OCI-LY7 (cell line): Measurements from ENCODE around the gene MNAT1. TPM values are rescaled to one million over a fixed set of nuclear protein-coding genes. Genes with fewer than 3 reads are reported as not detected.

ENCODE experiments used
- BruUV-seq: library from RNA; stranded (reverse); fragments of 400-500 nt; replicated peaks from 2 replicates; lab custom pipeline; 2021; lab: Mats Ljungman, UMichigan
- CTCF ChIA-PET: fragments of 300-600 bp; sonication (Branson Sonifier 250); formaldehyde crosslinking; loops from one replicate; lab custom pipeline; 2022; ENCODE audit warnings: antibody characterized with exemption; ENCODE audit not compliant: unreplicated experiment; lab: Charles Lee
- POLR2A ChIA-PET: fragments of 300-600 bp; sonication (Branson Sonifier 250); formaldehyde crosslinking; loops from one replicate; lab custom pipeline; 2022; ENCODE audit warnings: antibody characterized with exemption; lab: Charles Lee
- DNase-seq: peaks from one replicate; pipeline ENCODE4 v3.0.0-alpha.2; 2015; ENCODE audit warnings: low spot score
- H2AFZ ChIP-seq: fragments of 200-600 bp; sonication (generic), shearing (Covaris generic); 2 replicates; pipeline ENCODE4 v1.6.1; 2014; ENCODE audit warnings: mild to moderate bottlenecking, antibody characterized with exemption, low read length, moderate library complexity
- H3K27ac ChIP-seq: fragments of 200-600 bp; sonication (generic); 2 replicates; pipeline ENCODE4 v1.5.1; 2014; ENCODE audit warnings: mixed run types, low read depth, mild to moderate bottlenecking, moderate library complexity, low read length, inconsistent platforms; ENCODE audit not compliant: poor library complexity, severe bottlenecking
- H3K36me3 ChIP-seq: fragments of 200-600 bp; sonication (generic); 2 replicates; pipeline ENCODE4 v1.6.1; 2014; ENCODE audit warnings: mild to moderate bottlenecking, antibody characterized with exemption, low read length, moderate library complexity, mixed read lengths; ENCODE audit not compliant: insufficient read depth
- H3K4me1 ChIP-seq: fragments of 200-600 bp; sonication (generic); 2 replicates; pipeline ENCODE4 v1.5.1; 2014; ENCODE audit warnings: mild to moderate bottlenecking, low read length; ENCODE audit not compliant: insufficient read depth, poor library complexity, severe bottlenecking
- H3K4me2 ChIP-seq: fragments of 200-600 bp; sonication (generic); 2 replicates; pipeline ENCODE4 v1.6.1; 2014; ENCODE audit warnings: mild to moderate bottlenecking, low read length
- H3K4me3 ChIP-seq: fragments of 200-600 bp; sonication (generic); 2 replicates; pipeline ENCODE4 v1.5.1; 2014; ENCODE audit warnings: mild to moderate bottlenecking, low read depth, low read length; ENCODE audit not compliant: poor library complexity, severe bottlenecking
- H3K79me2 ChIP-seq: fragments of 200-600 bp; sonication (generic); 2 replicates; pipeline ENCODE4 v1.6.1; 2016; ENCODE audit warnings: low read depth, mild to moderate bottlenecking, low read length, moderate library complexity, mixed read lengths; ENCODE audit not compliant: insufficient read depth
- H3K9me2 ChIP-seq: fragments of 200-600 bp; sonication (generic); 2 replicates; pipeline ENCODE4 v1.6.1; 2016; ENCODE audit warnings: mild to moderate bottlenecking, low read length, mixed read lengths; ENCODE audit not compliant: insufficient read depth
- H3K9me3 ChIP-seq: fragments of 200-600 bp; sonication (generic); 2 replicates; pipeline ENCODE4 v1.6.1; 2014; ENCODE audit warnings: mild to moderate bottlenecking, mixed run types, low read length, mixed read lengths
- H4K20me1 ChIP-seq: fragments of 200-600 bp; sonication (generic); 2 replicates; pipeline ENCODE4 v1.6.1; 2014; ENCODE audit warnings: mild to moderate bottlenecking, antibody characterized with exemption, low read length, moderate library complexity, mixed read lengths; ENCODE audit not compliant: insufficient read depth
- EZH2phosphoT487 ChIP-seq: fragments of 200-600 bp; sonication (generic); IDR thresholded peaks from 2 replicates; pipeline ENCODE4 v1.6.1; 2018; ENCODE audit warnings: low read depth, borderline replicate concordance, mild to moderate bottlenecking, mixed run types, antibody characterized with exemption, low read length, moderate library complexity, mixed read lengths
- intact Hi-C: fragments of 100-400 bp; cut with micrococcal nuclease; formaldehyde crosslinking; loops from one replicate; pipeline ENCODE4 v1.10.0; 2022; ENCODE audit not compliant: unreplicated experiment
- total RNA-seq, 2 experiments: library from RNA; depleted of rRNA in 1 of 2; stranded (reverse); fragments of >200 nt in 1 of 2; shearing (Covaris generic) in 1 of 2; gene quantifications; 2 replicates each; pipeline ENCODE4 v1.2.3, GENCODE V29; 2014 to 2022
- TF ChIP-seq, protein P1 (sequence below): fragments of 200-600 bp; sonication (generic); conservative IDR thresholded peaks from 2 replicates; pipeline ENCODE4 v1.5.1; 2014; ENCODE audit warnings: mild to moderate bottlenecking, antibody characterized with exemption, low read length, moderate library complexity, mixed read lengths

MNAT1 gene
- total RNA-seq, 2 experiments from 2014 or later = 58.5 to 60.9 TPM

DNA sequence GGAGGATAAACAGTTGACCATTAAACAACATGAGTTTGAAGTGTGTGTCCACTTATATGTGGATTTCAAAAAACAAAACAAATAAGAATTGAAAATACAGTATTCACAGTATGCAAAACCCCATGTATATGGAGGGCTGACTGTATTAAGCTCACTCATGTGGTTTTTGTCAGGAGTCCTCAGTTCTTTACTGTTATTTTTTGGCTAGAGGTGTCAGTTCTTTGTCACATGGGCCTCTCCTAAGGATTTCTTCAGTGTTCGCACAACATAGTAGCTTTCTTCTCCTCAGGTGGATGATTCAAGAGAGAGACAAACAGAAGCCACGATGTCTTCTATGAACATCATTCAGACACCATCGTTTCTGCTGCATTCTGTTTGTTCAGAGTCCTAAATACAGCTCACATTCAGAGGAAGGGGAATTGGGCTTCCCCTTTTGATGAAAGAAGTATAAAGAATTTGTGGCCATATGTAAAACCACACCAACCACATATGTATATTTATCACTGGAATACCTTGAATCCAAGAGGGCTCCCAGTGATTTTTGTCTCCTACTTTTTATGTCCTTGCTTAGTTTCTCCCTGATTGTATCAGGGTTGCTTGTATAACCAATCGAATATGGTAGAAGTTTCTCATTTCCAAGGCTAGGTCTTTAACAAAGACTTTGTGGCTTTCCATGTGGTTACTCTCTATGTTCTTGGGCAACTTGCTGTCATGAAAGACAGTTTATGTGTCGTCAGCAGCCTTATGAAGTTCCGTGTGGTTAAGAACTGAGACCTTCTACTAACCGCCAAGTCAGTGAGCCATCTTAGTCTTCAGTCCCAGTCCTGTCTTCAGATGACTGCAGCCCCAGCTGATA is 18.9 kb downstream of the MNAT1 start:
- TF ChIP-seq, protein P1, sequence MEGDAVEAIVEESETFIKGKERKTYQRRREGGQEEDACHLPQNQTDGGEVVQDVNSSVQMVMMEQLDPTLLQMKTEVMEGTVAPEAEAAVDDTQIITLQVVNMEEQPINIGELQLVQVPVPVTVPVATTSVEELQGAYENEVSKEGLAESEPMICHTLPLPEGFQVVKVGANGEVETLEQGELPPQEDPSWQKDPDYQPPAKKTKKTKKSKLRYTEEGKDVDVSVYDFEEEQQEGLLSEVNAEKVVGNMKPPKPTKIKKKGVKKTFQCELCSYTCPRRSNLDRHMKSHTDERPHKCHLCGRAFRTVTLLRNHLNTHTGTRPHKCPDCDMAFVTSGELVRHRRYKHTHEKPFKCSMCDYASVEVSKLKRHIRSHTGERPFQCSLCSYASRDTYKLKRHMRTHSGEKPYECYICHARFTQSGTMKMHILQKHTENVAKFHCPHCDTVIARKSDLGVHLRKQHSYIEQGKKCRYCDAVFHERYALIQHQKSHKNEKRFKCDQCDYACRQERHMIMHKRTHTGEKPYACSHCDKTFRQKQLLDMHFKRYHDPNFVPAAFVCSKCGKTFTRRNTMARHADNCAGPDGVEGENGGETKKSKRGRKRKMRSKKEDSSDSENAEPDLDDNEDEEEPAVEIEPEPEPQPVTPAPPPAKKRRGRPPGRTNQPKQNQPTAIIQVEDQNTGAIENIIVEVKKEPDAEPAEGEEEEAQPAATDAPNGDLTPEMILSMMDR = no peak
- 0 out of 2 replicates have a peak overlapping the region, but pooled peaks have one; percentile 11 for H3K4me2 ChIP-seq
- H2AFZ ChIP-seq = no peak overlapping the region
- peaks cover 34% of the 10 kb centered on the region for H3K4me1 ChIP-seq
- no peak overlapping the region for H3K27ac ChIP-seq
- ChIA-PET CTCF (interaction anchor here (0.6 kb wide), 1 partner anchor 225 kb away, joined by 3 read pairs; no protein-coding TSS in a partner anchor), POLR2A (interaction anchor here (0.5 to 1.1 kb wide), 4 partner anchors 9 to 54 kb away, joined by 3 to 5 read pairs (median 4); no protein-coding TSS in a partner anchor)
- H3K9me3 ChIP-seq = no peaks in the 10 kb centered on the region
- no peak for DNase-seq
- H3K9me2 ChIP-seq = no peaks in the 10 kb centered on the region
- H3K79me2 ChIP-seq = peaks cover 60% of the 10 kb centered on the region
- no TSS peak for BruUV-seq
- intact Hi-C loops = no loop called here
- H4K20me1 ChIP-seq = peaks cover 21% of the 10 kb centered on the region
- H3K36me3 ChIP-seq = no peaks in the 10 kb centered on the region
- no peak overlapping the region for H3K4me3 ChIP-seq

- no peak overlapping the region for H3K4me3 ChIP-seq
- DNase-seq = no peak
- no peak overlapping the region for H3K27ac ChIP-seq
- ChIA-PET CTCF (no interaction called here), POLR2A (interaction anchor here (1.2 to 1.3 kb wide), 2 partner anchors 9 to 10 kb away, joined by 3 read pairs; no protein-coding TSS in a partner anchor)
- peaks cover 30% of the 10 kb centered on the region for H3K4me1 ChIP-seq
- peaks cover 48% of the 10 kb centered on the region for H3K79me2 ChIP-seq
- H3K9me3 ChIP-seq = no peaks in the 10 kb centered on the region
- intact Hi-C loops = no loop called here
- peaks cover 22% of the 10 kb centered on the region for H4K20me1 ChIP-seq
- no TSS peak for BruUV-seq
- no peak overlapping the region for H3K4me2 ChIP-seq
- H2AFZ ChIP-seq = no peak overlapping the region
- no peaks in the 10 kb centered on the region for H3K36me3 ChIP-seq
- no peaks in the 10 kb centered on the region for H3K9me2 ChIP-seq
- TF ChIP-seq, protein P1 = no peak
- TF ChIP-seq EZH2phosphoT487 = no peak
These were observed 22.3 kb downstream of the MNAT1 start for GRCh38 chr14:60756847-60757246.

DNA sequence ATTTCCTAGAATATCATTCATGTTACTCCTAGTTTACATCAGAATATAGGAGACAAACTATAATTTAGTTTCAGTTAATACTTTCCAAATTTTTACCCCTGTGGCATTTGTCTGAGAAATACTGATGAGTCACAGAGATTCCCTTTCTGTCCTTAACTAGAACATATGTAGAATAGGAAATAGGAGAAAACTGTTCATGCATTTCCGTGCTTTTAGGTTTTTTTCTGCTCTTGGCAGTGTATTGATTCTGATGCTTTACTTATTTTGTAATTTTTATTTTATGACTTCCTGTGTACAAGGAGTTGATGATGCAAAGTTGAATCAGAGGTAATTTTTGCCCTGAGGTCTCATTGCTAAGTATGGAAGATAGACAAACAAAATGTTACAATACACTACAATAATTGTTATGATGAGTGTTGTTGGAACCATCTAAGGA is 23.0 kb downstream of the MNAT1 start:
- BruUV-seq = no TSS peak
- H3K4me3 ChIP-seq = no peak overlapping the region
- peaks cover 30% of the 10 kb centered on the region for H3K4me1 ChIP-seq
- TF ChIP-seq, protein P1 = no peak
- no peak for TF ChIP-seq EZH2phosphoT487
- no peak overlapping the region for H2AFZ ChIP-seq
- no peak for DNase-seq
- H4K20me1 ChIP-seq = peaks cover 22% of the 10 kb centered on the region
- H3K9me2 ChIP-seq = no peaks in the 10 kb centered on the region
- no peaks in the 10 kb centered on the region for H3K36me3 ChIP-seq
- CTCF ChIA-PET = no interaction called here
- POLR2A ChIA-PET = no interaction called here
- intact Hi-C loops = no loop called here
- no peaks in the 10 kb centered on the region for H3K9me3 ChIP-seq
- peaks cover 40% of the 10 kb centered on the region for H3K79me2 ChIP-seq
- no peak overlapping the region for H3K27ac ChIP-seq
- H3K4me2 ChIP-seq = no peak overlapping the region
